HG03196 (cell line): ENCODE results near the gene CIC.

Experiments
- ATAC-seq: cut with Tn5 transposase; IDR thresholded peaks from one replicate; pipeline ENCODE4 v1.9.1; 2021; ENCODE audit not compliant: unreplicated experiment

CIC gene

GRCh38 chr19:42268704-42269477 lies at the start of gene CIC:
CIC (plus strand) TSS chr19:42269252; CDS start chr19:42271784, 2,532 bp downstream.
- peak; percentile 79 for ATAC-seq

- ATAC-seq = peak; percentile 69
Measured at GRCh38 chr19:42219812-42220750, 49.0 kb upstream of the CIC start, which contains the start of gene ZNF526. ZNF526 (plus strand) TSS chr19:42220312; CDS start chr19:42224404, 4,092 bp downstream.

DNA sequence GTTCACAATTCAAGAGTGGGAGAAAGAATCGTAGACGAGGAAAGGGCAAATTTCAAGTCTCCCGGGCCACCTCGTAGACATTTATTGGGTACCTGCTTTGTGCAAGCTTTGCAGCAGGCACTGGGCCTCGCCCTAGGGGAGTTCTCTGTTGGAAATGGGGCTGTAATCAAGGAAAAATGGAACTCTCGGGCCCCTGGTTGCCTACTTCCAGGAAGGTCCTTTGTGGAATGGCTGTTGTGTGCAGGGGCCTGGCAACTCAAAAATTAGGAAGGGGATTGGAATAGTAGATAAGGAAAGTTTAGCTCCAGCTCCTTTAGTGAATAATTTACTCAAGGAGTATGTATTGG lies 48.3 kb upstream of the CIC start:
- no peak for ATAC-seq

GRCh38 chr19:42224940-42225717 lies 43.9 kb upstream of the CIC start:
- ATAC-seq = no peak

DNA sequence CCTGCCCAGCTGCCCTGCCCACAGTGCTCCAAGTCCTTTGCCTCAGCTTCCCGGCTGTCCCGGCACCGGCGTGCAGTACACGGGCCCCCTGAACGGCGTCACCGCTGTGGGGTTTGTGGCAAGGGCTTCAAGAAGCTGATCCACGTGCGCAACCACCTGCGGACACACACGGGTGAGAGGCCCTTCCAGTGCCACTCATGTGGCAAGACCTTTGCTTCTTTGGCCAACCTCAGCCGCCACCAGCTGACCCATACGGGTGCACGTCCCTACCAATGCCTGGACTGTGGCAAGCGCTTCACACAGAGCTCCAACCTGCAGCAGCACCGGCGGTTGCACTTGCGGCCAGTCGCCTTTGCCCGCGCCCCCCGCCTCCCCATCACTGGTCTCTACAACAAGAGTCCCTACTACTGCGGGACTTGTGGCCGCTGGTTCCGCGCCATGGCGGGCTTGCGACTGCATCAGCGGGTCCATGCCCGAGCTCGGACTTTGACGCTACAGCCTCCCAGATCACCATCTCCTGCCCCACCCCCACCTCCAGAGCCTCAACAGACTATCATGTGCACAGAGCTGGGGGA lies 43.2 kb upstream of the CIC start:
- no peak for ATAC-seq

GRCh38 chr19:42226886-42227285 lies 42.2 kb upstream of the CIC start:
- no peak for ATAC-seq

GRCh38 chr19:42228641-42229040 lies 40.4 kb upstream of the CIC start:
- no peak for ATAC-seq

GRCh38 chr19:42229301-42229854 lies 39.7 kb upstream of the CIC start:
- ATAC-seq = no peak

DNA sequence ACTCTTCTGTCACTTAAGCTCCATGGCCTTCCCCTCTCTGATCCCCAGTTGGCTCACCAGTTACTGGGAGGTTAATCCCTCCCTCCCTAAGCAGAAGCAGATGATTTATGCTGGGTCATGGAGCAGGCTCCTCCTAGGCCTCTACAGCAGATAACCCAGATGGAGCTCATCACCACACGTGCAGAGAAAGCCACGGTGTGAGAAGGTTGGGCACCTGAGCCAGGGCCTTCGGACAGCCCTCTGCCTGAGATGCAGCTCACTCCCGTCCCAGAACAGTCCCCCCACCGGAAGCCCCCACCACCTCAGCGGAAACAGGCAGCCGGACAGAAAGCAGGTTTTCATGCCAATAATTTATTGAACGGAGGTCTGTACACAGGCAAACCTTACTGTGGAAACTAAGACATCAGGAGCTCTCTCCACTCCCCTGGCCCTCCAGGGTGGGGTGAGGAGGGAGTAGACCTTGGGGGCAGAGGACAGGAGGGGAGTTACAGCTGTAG lies 39.1 kb upstream of the CIC start:
- ATAC-seq = no peak

DNA sequence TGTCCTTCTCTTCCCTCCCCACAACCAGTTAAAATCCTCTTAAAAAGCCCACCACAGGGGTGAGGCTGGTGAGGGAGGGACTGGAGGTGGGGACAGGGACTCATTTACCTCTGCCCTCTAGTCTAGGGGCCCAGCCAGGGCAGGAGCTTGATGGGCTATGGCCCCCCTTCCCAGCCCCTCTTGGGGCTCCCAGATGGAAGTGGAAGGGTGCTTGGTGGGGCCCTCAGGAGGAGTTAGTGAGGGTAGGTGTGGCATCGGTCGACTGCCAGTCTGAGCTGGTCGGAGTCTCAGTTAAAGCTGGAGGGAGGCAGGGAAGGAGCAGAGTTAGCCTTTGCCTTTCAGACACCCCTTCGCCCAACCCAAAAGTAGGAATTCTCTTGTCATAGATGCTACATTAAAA lies 38.5 kb upstream of the CIC start:
- no peak for ATAC-seq

GRCh38 chr19:42232435-42232834 lies 36.6 kb upstream of the CIC start:
- no peak for ATAC-seq

DNA sequence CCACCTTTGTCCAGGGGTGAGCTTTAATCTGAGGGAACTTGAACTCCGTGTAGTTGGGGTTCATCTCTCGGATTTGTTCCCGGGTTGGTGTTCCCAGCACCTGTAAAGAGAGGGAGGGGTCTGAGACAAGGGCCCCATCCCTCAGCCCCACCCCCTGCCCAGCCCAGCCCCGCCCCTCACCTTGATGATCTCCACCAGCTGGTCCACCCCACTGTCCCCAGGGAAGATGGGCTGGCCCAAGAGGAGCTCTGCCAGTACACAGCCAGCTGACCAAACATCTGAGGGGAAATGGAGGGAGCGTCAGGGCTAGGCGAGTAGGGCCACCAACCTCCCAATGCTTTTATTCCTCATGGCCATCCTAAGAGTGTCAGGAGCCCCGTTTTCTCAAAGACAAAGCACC lies 35.9 kb upstream of the CIC start:
- no peak for ATAC-seq

- ATAC-seq = no peak
Measured at GRCh38 chr19:42233678-42234292, 35.3 kb upstream of the CIC start.

DNA sequence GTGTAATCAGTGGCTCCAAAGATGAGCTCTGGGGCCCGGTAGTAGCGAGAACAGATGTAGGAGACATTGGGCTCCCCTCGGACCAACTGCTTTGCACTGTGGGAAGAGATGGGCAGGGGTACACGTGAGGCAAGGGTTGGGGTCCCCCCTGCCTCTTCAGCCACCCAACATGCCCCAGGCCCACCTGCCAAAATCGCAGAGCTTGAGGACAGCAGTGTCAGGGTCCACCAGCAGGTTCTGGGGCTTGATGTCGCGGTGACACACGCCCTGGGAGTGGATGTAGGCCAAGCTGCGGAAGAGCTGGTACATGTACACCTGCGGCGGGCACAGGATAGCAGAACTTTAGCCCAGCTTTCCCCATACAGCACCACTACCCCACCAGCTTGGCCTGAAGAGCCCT lies 34.7 kb upstream of the CIC start:
- ATAC-seq = no peak

GRCh38 chr19:42235181-42235580 lies 33.9 kb upstream of the CIC start:
- no peak for ATAC-seq

DNA sequence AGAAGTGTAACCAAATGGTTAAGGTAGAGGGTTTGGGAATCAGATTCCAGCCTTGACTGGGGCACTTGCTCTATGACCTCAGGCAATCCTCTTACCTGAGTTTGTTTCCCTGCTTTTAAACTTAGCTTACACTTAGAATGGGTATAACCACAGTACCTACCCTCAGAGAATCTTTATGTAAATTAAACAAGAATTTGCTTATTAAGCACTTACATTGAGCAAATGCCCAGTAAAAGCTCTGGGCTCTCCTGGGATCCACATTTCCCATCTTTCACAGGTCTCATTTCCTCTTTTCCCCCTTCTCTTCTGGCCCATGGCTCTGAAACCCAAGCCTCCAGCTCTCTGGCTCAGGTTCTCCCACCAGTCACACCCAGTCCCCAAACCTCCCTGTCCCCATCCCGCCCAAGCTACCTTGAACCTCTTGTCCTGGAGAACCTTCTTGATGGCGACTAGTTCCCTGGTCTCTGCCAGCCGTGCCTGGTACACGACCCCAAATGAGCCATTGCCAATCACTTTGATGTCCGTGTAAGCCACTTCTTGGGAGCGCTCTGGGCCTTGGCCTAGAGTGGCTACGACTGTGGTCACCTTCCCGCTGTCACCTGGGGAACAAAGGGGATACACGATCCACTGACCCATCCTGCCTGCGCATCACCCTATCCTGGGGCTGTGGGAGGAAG lies 29.4 kb upstream of the CIC start:
- no peak for ATAC-seq

- ATAC-seq = no peak
Measured at GRCh38 chr19:42241279-42241678, 27.8 kb upstream of the CIC start.

- ATAC-seq = peak; percentile 0
Measured at GRCh38 chr19:42242069-42242511, 27.0 kb upstream of the CIC start.
